Kidney glomerular epithelial cell (primary cell): ENCODE results near the gene NKAP.
"Not testable (repeated sequence)": the region's sequence is repeated elsewhere in the genome, so short reads cannot be mapped to it uniquely, and the experiment has no call there.

Source experiments
- DNase-seq: peaks from one replicate; lab custom pipeline; 2025; lab: John Stamatoyannopoulos, UW

The NKAP gene

DNA sequence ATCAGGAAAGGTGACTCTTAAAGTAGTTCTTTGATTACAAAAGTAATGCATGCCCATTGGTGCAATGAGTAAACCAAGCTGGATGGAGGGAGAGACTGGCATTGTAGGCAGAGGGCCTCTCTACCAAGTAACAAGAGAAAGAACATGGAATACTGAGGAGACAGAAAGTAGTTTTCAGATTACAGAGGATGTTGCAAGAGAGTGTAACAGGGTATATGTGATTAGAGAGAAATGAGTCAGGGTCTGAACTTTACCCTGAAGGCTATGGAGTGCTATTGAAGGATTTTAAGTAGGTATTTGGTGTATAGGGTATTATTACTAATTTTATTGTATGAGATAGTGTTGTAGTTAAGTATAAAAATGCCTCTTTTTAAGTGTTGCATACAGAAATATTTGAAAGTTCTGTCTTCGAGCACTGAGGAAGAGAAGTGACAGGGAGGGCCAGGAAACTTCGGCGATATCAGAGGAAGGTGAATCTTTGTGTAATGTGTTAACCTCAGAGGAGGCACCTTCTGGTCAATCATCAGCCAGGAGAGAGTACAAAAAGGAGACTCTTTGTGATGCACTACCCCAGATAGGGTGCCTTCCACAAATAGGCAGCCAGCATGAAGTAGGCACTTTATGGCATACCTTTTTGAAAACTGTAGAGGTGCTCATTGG lies 8.2 kb downstream of the NKAP start:
- no peak for DNase-seq

DNA sequence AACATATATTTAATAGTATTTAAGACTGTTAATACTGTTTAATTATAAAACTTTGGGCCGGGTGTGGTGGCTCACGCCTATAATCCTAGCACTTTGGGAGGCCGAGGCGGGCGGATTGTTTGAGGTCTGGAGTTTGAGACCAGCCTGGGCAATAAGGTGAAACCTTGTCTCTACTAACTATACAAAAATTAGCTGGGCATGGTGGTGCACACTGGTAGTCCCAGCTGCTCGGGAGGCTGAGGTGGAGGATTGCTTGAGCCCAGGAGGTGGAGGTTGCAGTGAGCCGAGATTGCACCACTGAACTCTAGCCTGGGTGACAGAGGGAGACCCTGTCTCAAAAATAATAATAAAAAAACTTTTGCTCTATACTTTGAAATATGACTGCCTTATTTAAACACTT lies 21.2 kb downstream of the NKAP start:
- DNase-seq: not testable (repeated sequence)

DNA sequence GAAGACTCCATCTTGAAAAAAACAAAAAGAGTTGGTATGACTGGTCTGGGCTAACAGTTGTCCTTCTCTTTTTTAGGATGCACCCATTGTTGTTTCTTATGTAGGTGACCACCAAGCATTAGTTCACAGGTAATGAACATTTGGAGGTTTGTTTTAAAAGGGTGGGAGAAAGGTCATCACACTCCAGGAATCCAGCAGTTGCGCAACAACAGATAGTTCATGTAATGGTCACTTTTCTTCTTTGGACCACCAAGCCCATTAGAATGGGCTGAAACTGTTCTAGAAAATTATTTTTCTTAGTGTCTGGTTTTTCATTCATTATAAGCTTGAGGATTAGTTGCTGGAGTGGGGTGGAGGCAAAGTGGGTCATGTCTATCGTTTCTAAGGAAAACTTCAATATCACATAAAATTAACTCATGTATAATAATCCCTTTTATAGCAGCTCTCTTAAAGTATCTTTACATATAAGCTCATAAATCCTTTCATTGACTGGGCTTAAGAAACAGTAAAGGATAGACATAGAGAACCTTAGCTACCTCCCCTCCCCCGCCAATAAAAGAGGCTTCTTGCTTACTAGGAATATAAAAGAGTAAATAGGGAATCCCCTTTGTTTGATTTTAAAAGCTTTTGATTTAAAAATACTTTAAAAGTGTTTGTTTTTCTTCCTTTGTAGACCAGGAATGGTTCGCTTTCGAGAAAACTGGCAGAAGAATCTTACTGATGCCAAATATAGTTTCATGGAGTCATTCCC lies 23.5 kb downstream of the NKAP start:
- DNase-seq: no peak

DNA sequence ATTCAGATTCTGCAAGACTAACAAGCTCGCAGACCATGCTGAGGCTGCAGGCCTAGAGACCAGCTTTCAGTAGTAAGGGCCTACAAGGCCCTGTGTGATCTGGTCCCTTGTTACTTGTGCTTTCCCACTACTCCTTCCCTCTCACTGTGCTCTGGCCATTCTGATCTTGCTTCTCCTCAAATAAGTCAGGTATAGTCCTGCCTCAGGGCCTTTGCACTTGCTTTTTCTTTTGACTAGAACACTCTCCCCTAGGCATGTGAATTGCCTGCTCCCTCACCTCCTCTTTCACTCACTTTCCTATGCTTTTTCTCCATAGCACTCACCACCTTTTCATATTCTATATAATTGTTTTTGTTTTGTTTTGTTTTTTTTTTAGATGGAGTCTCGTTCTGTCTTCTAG lies 25.7 kb downstream of the NKAP start:
- no peak for DNase-seq

DNA sequence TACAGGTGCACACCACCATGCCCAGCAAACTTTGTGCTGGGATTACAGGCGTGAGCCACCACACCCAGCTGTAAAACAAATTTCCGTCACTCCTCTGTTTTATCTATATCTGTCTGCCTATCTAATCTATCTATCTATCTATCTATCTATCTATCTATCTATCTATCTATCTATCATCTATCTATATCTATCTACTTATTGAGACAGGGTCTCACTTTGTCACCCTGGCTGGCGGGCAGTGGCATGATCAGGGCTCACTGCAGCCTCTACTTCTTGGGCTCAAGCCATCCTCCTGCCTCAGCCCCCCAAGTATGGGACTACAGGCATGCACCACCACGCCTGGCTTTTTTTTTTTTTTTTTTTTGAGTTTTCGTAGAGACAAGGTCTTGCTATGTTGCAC lies 27.2 kb downstream of the NKAP start:
- no peak for DNase-seq

DNA sequence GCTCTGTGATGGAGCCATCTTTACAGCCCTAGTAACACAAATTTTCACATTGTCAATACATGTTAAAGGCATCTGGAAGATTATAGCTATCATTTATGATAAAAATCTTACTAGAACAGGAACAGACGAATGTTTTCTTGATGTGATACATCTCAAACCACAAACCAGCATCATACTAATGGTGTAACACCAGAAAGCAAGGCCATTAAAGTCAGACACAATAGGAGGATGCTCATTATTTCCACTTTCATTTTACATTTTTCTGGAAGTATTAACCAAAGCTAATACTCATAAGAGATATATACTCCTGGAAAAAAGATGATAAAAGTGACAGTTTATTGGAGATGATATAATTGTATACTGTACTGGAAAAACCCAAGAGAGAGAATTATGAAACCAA lies 42.6 kb downstream of the NKAP start:
- DNase-seq: no peak

DNA sequence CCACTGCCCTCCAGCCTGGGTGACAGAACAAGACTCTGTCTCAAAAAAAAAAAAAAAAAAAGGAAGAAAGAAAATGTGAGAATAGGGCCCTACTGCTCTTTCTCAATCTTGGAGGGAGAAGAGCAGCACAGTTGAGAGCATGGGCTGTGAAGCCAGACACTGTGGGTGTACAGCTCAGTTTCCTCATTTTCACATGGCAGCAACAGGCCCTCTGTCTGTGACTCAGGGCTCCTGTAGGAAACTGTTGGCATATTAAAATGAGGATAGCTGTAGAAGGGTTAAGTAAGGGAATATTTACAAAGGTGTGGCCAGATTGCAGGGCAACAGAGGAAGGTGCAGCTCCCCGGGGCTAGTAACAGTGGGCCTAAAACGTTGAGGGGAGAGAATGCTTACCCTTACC lies 44.4 kb downstream of the NKAP start:
- DNase-seq: no peak

DNA sequence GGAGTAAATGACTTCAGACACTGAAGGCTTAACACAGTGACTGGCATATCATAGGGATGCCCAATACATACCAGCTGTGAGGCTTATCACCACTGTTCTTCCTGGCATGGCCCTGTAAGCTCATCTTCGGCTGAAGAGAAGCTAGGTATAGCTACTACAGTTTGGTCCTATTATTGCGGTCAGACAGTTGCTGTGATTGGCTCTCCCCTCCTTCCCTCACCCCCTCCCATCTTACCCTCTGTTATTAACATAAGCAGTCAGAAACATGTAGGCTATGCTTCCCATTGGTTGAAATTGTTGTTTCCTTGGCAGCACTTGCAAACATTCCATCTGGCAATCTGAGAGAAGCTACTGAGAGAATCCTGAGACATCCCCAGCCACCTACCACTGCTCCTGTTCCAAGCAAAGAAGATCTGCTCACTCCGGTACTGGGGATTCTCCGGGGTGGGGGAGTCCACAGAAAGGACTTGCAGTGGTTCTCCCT lies 47.7 kb downstream of the NKAP start, which contains the start of gene AKAP14:
Gene AKAP14, plus strand, starts transcription at position 51 of the 484 bp plus-strand sequence. CDS start 7,331 bp downstream, outside the sequence.
- DNase-seq: no peak

DNA sequence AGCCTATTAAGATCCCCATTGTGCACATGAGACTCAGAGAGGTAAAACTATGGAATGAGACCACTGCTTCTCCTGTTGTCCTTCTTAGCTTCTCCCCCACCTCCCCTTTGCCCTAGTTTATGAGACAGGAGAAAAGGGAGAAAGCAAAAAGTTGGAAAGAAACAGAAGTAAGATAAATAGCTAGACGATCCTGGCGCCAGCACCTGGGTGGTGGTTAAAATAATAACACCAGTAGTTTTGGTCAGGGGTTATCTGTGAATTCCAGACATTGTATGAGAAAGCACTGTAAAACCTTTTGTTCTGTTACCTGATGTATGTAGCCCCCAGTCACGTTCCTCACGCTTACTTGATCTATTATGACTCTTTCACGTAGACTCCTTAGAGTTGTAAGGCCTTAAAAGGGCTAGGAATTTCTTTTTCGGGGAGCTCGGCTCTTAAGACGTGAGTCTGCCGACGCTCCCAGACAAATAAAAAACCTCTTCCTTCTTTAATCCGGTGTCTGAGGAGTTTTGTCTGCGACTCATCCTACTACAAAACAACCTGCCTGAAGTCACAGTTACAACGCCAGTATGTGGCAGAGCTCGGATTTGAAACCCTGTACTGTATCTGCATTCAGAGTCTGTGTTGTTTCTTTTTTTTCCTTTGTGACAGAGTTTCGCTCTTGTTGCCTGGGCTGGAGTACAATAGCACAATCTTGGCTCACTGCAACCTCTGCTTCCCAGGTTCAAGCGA lies 51.4 kb downstream of the NKAP start:
- not testable (repeated sequence) for DNase-seq

DNA sequence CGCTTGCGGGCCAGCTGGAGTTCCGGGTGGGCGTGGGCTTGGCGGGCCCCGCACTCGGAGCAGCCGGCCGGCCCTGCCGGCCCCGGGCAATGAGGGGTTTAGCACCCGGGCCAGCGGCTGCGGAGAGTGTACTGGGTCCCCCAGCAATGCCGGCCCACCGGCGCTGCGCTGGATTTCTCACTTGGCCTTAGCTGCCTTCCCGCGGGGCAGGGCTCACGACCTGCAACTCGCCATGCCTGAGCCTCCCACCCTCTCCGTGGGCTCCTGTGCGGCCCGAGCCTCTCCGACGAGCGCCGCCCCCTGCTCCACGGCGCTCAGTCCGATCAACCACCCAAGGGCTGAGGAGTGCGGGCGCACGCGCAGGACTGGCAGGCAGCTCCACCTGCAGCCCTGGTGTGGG lies 52.9 kb downstream of the NKAP start:
- DNase-seq: not testable (repeated sequence)

DNA sequence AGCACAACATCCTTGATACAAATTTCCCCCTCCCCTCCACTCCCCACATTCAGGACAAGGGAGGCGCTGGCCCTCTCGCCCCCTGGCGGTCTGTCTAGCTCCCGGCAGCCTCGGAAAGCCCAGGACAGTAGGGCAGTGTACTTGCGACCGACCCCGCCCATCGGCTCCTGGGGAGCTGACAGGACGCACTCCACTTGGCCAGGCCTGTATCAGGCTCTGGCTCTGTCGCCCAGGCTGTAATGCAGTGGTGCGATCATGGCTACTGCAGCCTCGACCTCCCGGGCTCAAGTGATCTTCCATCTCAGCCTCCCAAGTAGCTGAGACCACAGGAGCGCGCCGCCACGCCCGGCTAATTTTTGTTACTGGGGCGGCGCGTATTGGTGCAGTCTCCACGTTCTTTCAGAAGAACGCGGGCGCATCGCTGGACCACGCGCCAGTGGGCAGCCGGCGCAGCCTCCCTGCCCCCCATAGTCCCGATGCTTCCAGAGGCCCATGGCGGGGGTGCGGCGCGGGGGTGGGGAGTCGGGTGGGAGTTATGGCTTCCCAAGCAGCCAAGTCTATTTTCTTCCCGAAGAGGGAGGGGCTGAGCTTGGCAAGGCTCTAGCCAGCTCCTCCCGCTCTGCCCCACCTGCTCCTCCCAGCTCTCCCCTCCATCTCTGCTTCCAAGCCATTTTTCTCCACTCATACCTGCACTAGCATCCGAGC lies 55.7 kb downstream of the NKAP start:
- DNase-seq: peak; percentile 12

DNA sequence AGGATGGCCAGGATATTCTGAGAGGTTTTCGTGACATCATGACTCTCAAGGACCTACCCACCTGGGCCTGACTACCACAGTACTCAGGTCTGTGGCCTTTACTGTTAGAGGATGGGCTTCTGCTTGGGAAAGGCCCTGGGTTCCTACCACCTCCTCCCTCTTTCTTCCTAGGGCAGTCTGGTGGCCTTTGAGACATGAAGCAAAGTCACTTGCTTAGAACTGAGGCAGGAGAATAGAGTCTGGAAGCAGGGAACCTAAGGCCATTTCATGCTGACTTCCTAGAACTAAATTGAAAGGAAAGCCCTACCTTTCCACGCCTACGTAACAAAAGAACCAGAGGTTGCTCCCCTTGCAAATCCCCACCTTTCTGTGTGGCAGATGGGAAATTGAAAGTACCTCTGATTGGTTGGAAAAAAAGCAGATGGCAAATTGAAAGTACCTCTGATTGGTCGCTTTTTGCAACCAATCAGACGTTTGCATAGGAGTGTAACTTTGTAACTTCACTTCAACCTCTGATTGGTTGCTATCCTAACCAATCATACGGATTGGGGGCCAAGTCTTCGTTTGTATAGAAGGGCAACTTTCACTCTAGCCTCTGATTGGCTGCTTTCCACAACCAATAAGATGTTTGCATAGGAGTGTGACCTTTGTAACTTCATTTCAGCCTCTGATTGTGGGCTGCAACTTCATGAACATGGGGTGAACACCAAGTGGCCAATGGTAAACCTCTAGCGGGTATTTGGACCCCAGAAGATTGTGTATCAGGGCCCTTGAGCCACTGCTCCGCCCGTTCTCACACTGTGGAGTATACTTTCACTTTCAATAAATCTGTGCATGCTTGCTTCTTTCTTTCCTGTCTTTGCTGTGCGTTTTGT lies 57.8 kb downstream of the NKAP start:
- DNase-seq: no peak

DNA sequence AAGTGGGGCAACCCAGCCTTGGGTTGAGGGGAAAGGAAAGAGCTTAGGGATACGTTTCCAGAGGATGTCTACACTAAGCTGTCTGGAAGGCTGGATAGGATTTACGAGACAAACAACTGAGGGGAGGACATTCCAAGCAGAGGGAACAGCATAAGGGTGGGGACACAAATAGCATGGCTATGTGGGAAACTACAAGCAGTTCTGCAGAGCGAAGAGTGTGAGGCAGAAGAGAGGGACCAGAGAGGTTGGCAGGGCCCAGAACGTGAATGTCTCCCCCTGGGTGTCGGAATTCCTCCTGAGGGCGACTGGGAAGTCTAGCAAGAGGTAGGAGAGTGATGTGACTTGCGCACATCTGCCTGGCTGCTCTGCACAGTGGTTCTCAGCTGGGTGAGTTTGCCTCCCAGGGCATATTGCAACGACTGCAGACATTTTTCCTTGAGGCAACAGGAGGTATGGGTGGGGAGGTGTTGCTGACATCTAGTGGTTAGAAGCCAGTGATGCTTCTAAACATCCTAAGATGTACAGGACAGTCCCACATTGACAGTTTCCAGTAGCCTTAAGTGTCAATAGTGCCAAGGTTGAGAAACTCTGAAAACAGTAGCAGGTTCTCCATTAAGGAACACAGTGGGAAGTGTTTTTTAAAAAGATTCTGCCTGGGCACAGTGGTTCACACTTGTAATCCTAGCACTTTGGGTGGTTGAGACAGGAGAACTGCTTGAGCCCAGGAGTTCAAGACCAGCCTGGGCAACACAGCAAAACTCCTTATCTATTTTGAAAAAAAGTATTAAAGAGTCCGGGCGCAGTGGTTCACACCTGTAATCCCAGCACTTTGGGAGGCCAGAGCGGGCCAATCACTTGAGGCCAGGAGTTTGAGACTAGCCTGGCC lies 62.8 kb downstream of the NKAP start:
- peak; percentile 46 for DNase-seq

DNA sequence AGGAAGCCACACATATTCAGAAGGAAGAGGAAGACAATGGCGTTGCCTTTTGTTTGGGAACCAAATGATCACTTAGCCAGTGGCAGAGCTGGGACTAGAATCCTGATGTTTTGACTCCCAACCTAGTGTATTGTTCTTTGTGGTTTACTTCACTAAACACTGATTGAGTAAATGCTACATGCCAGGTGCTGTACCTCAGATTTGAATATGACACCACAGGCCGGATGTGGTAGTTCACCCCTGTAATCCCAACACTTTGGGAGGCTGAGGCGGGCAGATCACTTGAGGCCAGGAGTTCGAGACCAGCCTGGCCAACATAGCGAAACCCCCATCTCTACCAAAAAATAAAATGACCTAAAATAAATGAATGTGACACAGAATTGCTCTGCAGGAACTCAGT lies 63.5 kb downstream of the NKAP start:
- no peak for DNase-seq

DNA sequence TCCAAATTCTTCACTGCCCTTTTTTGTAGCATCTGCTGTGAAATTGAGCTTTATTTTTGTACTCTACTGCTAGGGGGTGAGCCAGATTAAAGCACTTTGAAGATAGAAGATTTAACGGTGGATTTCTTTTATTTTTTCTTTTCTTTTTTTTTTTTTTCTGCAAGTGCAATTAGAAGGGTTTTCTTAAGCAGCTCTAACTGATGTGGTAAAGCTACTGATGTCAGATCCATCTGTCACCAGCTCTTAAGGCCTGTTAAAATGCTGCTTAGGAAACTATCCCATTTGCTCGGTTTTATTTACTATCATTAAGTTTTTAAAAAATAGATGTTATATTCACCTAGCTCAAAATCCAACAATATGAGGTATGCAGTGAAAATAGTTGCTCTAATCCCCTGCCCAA lies 64.8 kb downstream of the NKAP start:
- DNase-seq: no peak

DNA sequence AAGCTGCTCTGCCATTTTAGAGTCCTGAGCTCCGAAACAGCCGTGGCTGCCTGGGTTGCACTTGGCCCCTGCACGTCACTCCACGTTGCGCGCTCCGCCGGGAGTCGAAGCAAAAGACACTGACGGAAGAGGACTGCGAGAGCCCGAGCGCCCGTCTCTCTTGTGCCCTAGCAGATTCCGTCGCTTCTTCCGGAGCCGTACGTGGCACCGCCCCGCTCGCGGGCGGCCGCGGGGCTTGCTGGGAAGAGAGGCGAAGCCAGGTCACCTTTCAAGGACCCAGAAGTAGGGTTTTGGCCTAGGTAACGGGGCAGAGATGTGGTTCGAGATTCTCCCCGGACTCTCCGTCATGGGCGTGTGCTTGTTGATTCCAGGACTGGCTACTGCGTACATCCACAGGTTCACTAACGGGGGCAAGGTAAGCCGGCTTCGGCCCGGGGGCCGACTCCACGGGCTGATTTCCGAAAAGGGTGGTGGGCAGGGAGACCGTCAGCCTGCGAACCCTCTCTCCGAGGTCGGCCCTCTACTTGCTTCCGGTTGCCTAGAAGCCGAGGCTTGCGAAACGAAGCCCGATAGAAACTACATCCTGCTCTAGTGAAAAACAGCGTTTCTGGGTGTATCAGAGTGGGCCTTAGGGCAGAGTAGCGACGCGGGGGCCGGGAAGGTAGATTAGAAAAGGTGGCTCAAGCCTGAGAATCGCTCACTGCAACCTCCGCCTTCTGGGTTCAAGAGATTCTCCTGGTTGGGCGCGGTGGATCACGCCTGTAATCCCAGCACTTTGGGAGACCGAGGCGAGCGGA lies 71.8 kb downstream of the NKAP start, which contains the start of the genes NDUFA1 and RNF113A:
Gene NDUFA1, plus strand, starts transcription at position 234 of the 797 bp plus-strand sequence. Its CDS starts 80 bp downstream, at position 314.
Gene RNF113A, minus strand, starts transcription at position 135 of the 797 bp plus-strand sequence. Its CDS starts 120 bp downstream, at position 15.
- peak; percentile 22 for DNase-seq

DNA sequence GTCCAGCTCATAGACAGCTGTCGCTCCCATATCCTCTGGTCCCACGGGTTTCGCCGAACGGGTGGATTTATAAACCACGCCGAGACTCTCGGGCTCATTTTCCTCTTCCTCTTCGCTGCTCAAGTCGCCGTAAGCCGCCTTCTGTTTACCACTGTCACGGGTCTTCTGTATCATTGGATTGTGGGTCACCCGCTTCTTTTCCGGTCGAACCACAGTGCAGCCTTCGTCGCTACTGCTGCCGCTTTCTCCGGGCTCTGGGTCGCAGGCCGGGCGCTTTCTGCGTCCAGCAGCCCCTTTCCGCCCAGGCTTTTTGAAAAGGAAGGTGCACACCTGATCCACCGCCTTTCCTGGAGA lies 72.3 kb downstream of the NKAP start:
- DNase-seq: no peak
